ENCODE measurements around the gene PCNX2.
A peak's percentile ranks its signal among the peaks of the same experiment; 100 is the strongest.

The PCNX2 gene

GRCh38 chr1:233025567-233025966 is 270.0 kb downstream of the PCNX2 start:
- H3K4me3 ChIP-seq (ENCODE audit: low read depth, low read length) = no peak overlapping the region
- TF ChIP-seq, protein P1, sequence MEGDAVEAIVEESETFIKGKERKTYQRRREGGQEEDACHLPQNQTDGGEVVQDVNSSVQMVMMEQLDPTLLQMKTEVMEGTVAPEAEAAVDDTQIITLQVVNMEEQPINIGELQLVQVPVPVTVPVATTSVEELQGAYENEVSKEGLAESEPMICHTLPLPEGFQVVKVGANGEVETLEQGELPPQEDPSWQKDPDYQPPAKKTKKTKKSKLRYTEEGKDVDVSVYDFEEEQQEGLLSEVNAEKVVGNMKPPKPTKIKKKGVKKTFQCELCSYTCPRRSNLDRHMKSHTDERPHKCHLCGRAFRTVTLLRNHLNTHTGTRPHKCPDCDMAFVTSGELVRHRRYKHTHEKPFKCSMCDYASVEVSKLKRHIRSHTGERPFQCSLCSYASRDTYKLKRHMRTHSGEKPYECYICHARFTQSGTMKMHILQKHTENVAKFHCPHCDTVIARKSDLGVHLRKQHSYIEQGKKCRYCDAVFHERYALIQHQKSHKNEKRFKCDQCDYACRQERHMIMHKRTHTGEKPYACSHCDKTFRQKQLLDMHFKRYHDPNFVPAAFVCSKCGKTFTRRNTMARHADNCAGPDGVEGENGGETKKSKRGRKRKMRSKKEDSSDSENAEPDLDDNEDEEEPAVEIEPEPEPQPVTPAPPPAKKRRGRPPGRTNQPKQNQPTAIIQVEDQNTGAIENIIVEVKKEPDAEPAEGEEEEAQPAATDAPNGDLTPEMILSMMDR (conservative IDR thresholded peaks at IDR 0.05; ENCODE audit: low read depth, low read length) = no peak
- DNase-seq (ENCODE audit: low read depth) = no peak

GRCh38 chr1:233025157-233025556 is 270.4 kb downstream of the PCNX2 start:
- DNase-seq (ENCODE audit: low read depth) = peak; percentile 70
- H3K4me3 ChIP-seq (ENCODE audit: low read depth, low read length) = no peak overlapping the region
- TF ChIP-seq, protein P1 (conservative IDR thresholded peaks at IDR 0.05; ENCODE audit: low read depth, low read length) = peak; percentile 85

DNA sequence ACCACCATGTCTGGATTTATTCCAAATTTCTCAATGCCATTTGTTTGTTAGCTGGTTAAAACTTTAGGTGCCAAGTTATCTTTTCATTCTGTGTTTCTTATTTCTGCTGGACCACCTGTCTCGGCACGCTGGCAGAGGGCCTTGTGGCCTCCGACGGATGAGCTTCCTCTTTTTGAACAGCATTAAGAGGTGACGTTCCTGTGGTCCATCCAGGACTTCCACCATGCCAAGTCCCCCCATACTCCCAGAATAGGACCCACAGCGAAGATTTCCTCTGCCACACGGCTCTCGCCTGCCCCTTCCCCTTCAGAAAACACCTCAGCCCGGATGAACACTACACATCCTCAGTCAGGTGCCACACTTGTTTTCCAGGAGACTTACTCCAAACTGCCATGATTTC is 271.3 kb downstream of the PCNX2 start:
- TF ChIP-seq, protein P1 (conservative IDR thresholded peaks at IDR 0.05; ENCODE audit: low read depth, low read length) = no peak

DNA sequence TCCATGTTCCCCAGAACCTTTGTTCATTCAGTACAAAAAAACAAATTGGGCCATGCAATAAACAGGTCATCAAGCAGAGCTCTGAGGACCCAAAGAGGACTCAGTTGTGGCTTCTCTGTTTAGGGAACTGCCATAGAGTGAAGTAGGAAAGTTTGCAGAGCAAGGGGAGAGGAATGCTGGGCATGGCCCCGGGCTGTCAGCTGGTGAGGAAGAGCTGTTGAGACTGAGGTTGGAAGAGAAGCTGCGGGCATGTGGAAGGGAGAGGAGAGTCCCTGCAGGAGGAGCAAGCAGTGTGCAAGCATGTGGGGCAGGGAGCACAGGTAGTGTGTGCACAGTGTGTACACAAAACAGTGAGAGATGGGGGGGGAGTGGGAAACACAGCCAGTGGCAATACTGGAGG is 273.3 kb downstream of the PCNX2 start:
- no peak for DNase-seq (ENCODE audit: low read depth)
- TF ChIP-seq, protein P1 (conservative IDR thresholded peaks at IDR 0.05; ENCODE audit: low read depth, low read length) = no peak
- H3K4me3 ChIP-seq (ENCODE audit: low read depth, low read length) = no peak overlapping the region

More for the DNA sequence above, 271.3 kb downstream of the PCNX2 start:
- no peak overlapping the region for H3K4me3 ChIP-seq (ENCODE audit: low read depth, low read length)
- DNase-seq (ENCODE audit: low read depth) = no peak

DNA sequence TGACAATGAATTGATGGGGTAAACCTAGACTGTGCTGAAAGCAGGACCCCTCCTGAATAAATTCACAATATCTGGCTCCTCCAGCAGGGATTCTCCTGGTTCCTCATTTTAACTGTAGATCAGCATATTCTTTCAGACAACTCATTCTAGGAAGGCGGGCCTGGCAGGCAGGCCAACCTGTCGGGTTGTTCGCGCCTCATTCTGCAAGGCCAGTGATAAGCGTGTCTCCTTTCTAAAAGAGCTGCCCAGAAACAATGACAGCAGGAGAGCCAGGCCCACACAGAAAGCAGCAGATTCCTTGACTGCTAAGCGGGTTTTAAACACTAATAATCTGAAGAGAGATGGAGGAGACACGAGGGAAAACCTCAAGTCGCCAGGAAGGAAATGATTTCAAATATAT is 275.1 kb downstream of the PCNX2 start:
- H3K4me3 ChIP-seq (ENCODE audit: low read depth, low read length) = no peak overlapping the region
- TF ChIP-seq, protein P1 (conservative IDR thresholded peaks at IDR 0.05; ENCODE audit: low read depth, low read length) = no peak
- peak; percentile 34 for DNase-seq (ENCODE audit: low read depth)

DNA sequence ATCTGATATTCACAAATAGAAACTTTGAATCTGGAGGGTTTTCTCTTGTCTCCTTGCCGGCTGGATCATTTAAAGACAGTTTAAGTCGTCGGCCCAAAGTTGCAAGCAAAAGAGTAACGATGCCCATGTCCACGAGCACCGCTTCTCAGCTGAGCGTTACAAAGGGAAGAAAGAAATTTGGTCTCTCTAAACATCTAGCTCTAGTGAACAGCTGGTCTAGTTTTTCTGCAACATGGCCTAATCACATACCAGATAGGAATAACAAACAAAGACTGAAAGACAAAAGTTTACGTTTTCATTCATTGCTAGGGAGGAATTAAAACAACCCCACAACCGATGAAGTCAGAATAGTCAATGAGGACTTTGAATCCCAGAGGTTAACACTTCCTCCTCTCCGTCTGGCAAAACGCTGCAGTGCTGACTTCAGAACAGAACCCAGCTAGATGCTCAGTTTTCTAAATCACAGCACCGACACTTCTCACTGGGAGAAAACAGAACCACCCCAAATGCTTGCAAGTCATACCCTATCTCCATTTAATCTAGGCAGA is 275.7 kb downstream of the PCNX2 start:
- TF ChIP-seq, protein P1 (conservative IDR thresholded peaks at IDR 0.05; ENCODE audit: low read depth, low read length) = no peak
- H3K4me3 ChIP-seq (ENCODE audit: low read depth, low read length) = no peak overlapping the region
- DNase-seq (ENCODE audit: low read depth) = peak; percentile 16

DNA sequence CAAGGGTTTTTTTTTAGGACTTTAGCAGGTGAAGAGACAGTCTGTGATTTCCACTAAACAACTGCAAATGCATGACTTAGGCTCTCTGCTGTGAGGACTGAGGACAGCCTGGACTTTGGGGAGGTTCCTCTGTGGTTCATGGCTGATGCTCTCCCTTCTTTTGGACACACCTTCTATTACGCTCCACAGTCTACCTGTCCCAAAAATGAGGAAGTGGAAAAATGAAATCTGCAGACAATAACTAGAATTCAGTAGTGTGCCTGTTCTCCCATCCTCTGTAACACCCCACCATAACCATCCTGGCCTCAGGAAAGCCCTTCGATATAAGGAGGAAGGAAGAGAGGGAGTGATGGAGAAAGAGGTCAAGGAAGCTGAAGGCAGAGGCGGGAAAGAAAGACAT is 276.4 kb downstream of the PCNX2 start:
- H3K4me3 ChIP-seq (ENCODE audit: low read depth, low read length) = no peak overlapping the region
- TF ChIP-seq, protein P1 (conservative IDR thresholded peaks at IDR 0.05; ENCODE audit: low read depth, low read length) = no peak
- no peak for DNase-seq (ENCODE audit: low read depth)

Measured in choroid plexus epithelial cell (primary cell).